CD14-positive monocyte (primary cell): ENCODE measurements around the gene RAB7B. TPM values are rescaled to one million over a fixed set of nuclear protein-coding genes. Genes with fewer than 3 reads are reported as not detected.
A peak's percentile ranks its signal among the peaks of the same experiment; 100 is the strongest.

Experiments
- DNase-seq, 3 donors: peaks; one replicate each; pipeline ENCODE4 v3.0.0-alpha.2; 2011 to 2022
- H2AFZ ChIP-seq: 2 replicates; pipeline ENCODE4 v1.6.0; 2012; ENCODE audit warnings: mild to moderate bottlenecking, low read depth, low read length, inconsistent platforms; ENCODE audit not compliant: insufficient read depth, poor library complexity, severe bottlenecking
- H3K27ac ChIP-seq, 2 donors: 1 replicate in 1 of 2; 2 replicates in 1 of 2; pipeline ENCODE4 v1.5.1; 2012 to 2013; ENCODE audit warnings: low read length in 2 of 2, control low read depth in 1 of 2, inconsistent platforms in 1 of 2, low read depth in 1 of 2, mild to moderate bottlenecking in 1 of 2
- H3K27me3 ChIP-seq, 2 donors: one replicate each; pipeline versions ENCODE4 v1.6.0 to v1.6.1; 2011 to 2013; ENCODE audit warnings: low read length in 2 of 2; ENCODE audit not compliant: control insufficient read depth in 2 of 2, insufficient read depth in 2 of 2
- H3K36me3 ChIP-seq, 2 donors: replicated peaks in 1 of 2; 1 replicate in 1 of 2; 2 replicates in 1 of 2; pipeline versions ENCODE4 v1.5.1 to v1.6.1; 2012 to 2013; ENCODE audit warnings: low read length in 2 of 2, control low read depth in 1 of 2, inconsistent platforms in 1 of 2, mild to moderate bottlenecking in 1 of 2; ENCODE audit not compliant: insufficient read depth in 2 of 2, control insufficient read depth in 1 of 2
- H3K4me1 ChIP-seq, 2 donors: 1 replicate in 1 of 2; 2 replicates in 1 of 2; pipeline versions ENCODE4 v1.5.1 to v1.6.1; 2012 to 2013; ENCODE audit warnings: low read length in 2 of 2, control low read depth in 1 of 2, inconsistent platforms in 1 of 2, mild to moderate bottlenecking in 1 of 2, moderate library complexity in 1 of 2; ENCODE audit not compliant: insufficient read depth in 2 of 2, control insufficient read depth in 1 of 2
- H3K4me2 ChIP-seq: replicated peaks from 2 replicates; pipeline ENCODE3; 2012; ENCODE audit warnings: low read length, moderate library complexity, mild to moderate bottlenecking; ENCODE audit not compliant: poor library complexity, severe bottlenecking; ENCODE audit errors: extremely low read depth
- H3K4me3 ChIP-seq, 3 experiments: fragments of 200-600 bp in 1 of 3; sonication (generic) in 1 of 3; replicated peaks in 1 of 3; 1 replicate in 2 of 3; 2 replicates in 1 of 3; pipeline ENCODE4 v1.5.1; 2011 to 2013; ENCODE audit warnings: low read length in 3 of 3, mild to moderate bottlenecking in 3 of 3, control low read depth in 2 of 3, low read depth in 2 of 3, inconsistent platforms in 1 of 3, moderate library complexity in 1 of 3
- H3K79me2 ChIP-seq: 2 replicates; pipeline ENCODE4 v1.6.0; 2012; ENCODE audit warnings: mild to moderate bottlenecking, control low read depth, inconsistent platforms, low read length, moderate library complexity; ENCODE audit not compliant: insufficient read depth
- H3K9ac ChIP-seq: 2 replicates; pipeline ENCODE4 v1.6.0; 2017; ENCODE audit warnings: low read length, mild to moderate bottlenecking; ENCODE audit not compliant: insufficient read depth, poor library complexity, severe bottlenecking
- H3K9me3 ChIP-seq, 2 donors: replicated peaks in 1 of 2; 1 replicate in 1 of 2; 2 replicates in 1 of 2; pipeline versions ENCODE4 v1.5.1 to v1.6.1; 2012 to 2013; ENCODE audit warnings: low read length in 2 of 2, control low read depth in 1 of 2; ENCODE audit not compliant: control insufficient read depth in 1 of 2, insufficient read depth in 1 of 2
- H4K20me1 ChIP-seq: 2 replicates; pipeline ENCODE4 v1.6.0; 2012; ENCODE audit warnings: mild to moderate bottlenecking, low read length, control low read depth, moderate library complexity; ENCODE audit not compliant: insufficient read depth
- H3K27ac Mint-ChIP-seq, 7 donors: one replicate each; pipeline ENCODE4 v1.8.0; 2020; ENCODE audit warnings: mild to moderate bottlenecking in 7 of 7, mixed read lengths in 7 of 7, moderate library complexity in 6 of 7, inconsistent platforms in 2 of 7
- H3K27me3 Mint-ChIP-seq, 3 donors: one replicate each; pipeline ENCODE4 v1.8.0; 2021 to 2022; ENCODE audit warnings: low read depth in 3 of 3, mild to moderate bottlenecking in 3 of 3, mixed read lengths in 3 of 3, moderate library complexity in 3 of 3, inconsistent platforms in 1 of 3
- H3K36me3 Mint-ChIP-seq, 2 donors: one replicate each; pipeline ENCODE4 v1.8.0; 2020; ENCODE audit warnings: mixed read lengths in 2 of 2, inconsistent platforms in 1 of 2, mild to moderate bottlenecking in 1 of 2
- H3K4me1 Mint-ChIP-seq: one replicate; pipeline ENCODE4 v1.8.0; 2020; ENCODE audit warnings: mild to moderate bottlenecking, mixed read lengths
- H3K4me3 Mint-ChIP-seq, 2 donors: one replicate each; pipeline ENCODE4 v1.8.0; 2020; ENCODE audit warnings: mild to moderate bottlenecking in 2 of 2, mixed read lengths in 2 of 2, moderate library complexity in 1 of 2
- H3K9me3 Mint-ChIP-seq, 7 donors: one replicate each; pipeline ENCODE4 v1.8.0; 2020 to 2022; ENCODE audit warnings: mixed read lengths in 7 of 7, mild to moderate bottlenecking in 6 of 7, moderate library complexity in 6 of 7, inconsistent platforms in 2 of 7
- CTCF ChIP-seq: fragments of 200-600 bp; IDR thresholded peaks from one replicate; pipeline ENCODE4 v1.8.0; 2022; ENCODE audit warnings: antibody characterized with exemption, mild to moderate bottlenecking
- WGBS: methylation state at CpG from one replicate; pipeline ENCODE4 v1.1.5; 2013; ENCODE audit warnings: missing lambda C conversion rate; ENCODE audit not compliant: insufficient coverage; 5-methylcytosine and 5-hydroxymethylcytosine counted together
- intact Hi-C, 2 donors: fragments of 100-400 bp; cut with micrococcal nuclease; formaldehyde crosslinking; loops; one replicate each; pipeline versions ENCODE4 v1.15.0 to v1.15.1; 2023
- polyA plus RNA-seq, 3 donors: library from polyadenylated mRNA; depleted of rRNA in 1 of 3; unstranded in 2 of 3; stranded (reverse) in 1 of 3; fragments of 300-500 nt in 2 of 3; fragments of >200 nt in 1 of 3; fragmentation: Illumina TruSeq in 2 of 3; gene quantifications; 1 replicate in 2 of 3; 2 replicates in 1 of 3; pipeline ENCODE4 v1.2.3, GENCODE V29; 2012 to 2021

RAB7B gene
- polyA plus RNA-seq, 3 donors = 0.41 to 0.52 (median 0.47) TPM

- no peak overlapping the region for H3K9ac ChIP-seq
- H3K36me3 Mint-ChIP-seq = peaks cover 0 to 9% of the 10 kb centered on the region in 2 donors
- H3K9me3 ChIP-seq = no peaks in the 10 kb centered on the region
- H4K20me1 ChIP-seq = no peaks in the 10 kb centered on the region
- DNase-seq = no peak
- intact Hi-C loops = loop anchor here (2.0 to 10.0 kb wide), 2 partner anchors 48 to 120 kb away; no protein-coding TSS in a partner anchor
- no peaks in the 10 kb centered on the region for H3K27me3 ChIP-seq
- no peak overlapping the region for H3K27ac Mint-ChIP-seq
- H3K4me2 ChIP-seq = no peak overlapping the region
- H3K4me3 ChIP-seq = no peak overlapping the region
- no peaks in the 10 kb centered on the region for H3K79me2 ChIP-seq
- peaks cover 0 to 2% (median under 1%) of the 10 kb centered on the region in 7 donors for H3K9me3 Mint-ChIP-seq
- H3K4me1 ChIP-seq = no peaks in the 10 kb centered on the region
- H2AFZ ChIP-seq = no peak overlapping the region
- WGBS = 80% methylated on average over 1 of the region's 2 CpGs
- no peaks in the 10 kb centered on the region for H3K36me3 ChIP-seq
- H3K4me1 Mint-ChIP-seq = peaks cover 19% of the 10 kb centered on the region
- TF ChIP-seq CTCF = no peak
- H3K27me3 Mint-ChIP-seq = peaks cover 0 to 3% (median 0%) of the 10 kb centered on the region in 3 donors
- H3K4me3 Mint-ChIP-seq = no peak overlapping the region
- no peak overlapping the region for H3K27ac ChIP-seq
Observed at GRCh38 chr1:205986861-205987260, 16.3 kb downstream of the RAB7B start.

- Histone ChIP-seq H3K27ac (no peak overlapping the region), H3K36me3 (no peaks in the 10 kb centered on the region), H4K20me1 (no peaks in the 10 kb centered on the region), H3K4me2 (no peak overlapping the region), H3K4me3 (no peak overlapping the region), H3K9ac (no peak overlapping the region), H3K27me3 (no peaks in the 10 kb centered on the region), H3K4me1 (no peaks in the 10 kb centered on the region), H3K9me3 (no peaks in the 10 kb centered on the region), H3K79me2 (no peaks in the 10 kb centered on the region), H2AFZ (no peak overlapping the region)
- Mint-ChIP-seq H3K27ac (peak overlapping the region in 1 of 7 donors; percentile 47), H3K27me3 (peaks cover 0 to 3% (median 0%) of the 10 kb centered on the region in 3 donors), H3K36me3 (peaks cover 0 to 11% of the 10 kb centered on the region in 2 donors), H3K9me3 (peaks cover 0 to 3% (median 2%) of the 10 kb centered on the region in 7 donors), H3K4me3 (no peak overlapping the region), H3K4me1 (peaks cover 16% of the 10 kb centered on the region)
- no peak for DNase-seq
- no peak for TF ChIP-seq CTCF
- intact Hi-C loops = loop anchor here (2.0 to 10.0 kb wide), 2 partner anchors 49 to 121 kb away; no protein-coding TSS in a partner anchor
- WGBS = 90% methylated on average over 2 of the region's 3 CpGs
Observed at GRCh38 chr1:205986292-205986691, 16.9 kb downstream of the RAB7B start.
